22Rv1 (cell line): ENCODE data around the gene LSP1.

ENCODE experiments used
- CTCF ChIP-seq: fragments of 450-650 bp; IDR thresholded peaks from 2 replicates; pipeline ENCODE4 v1.5.1; 2017; ENCODE audit warnings: mild to moderate bottlenecking
- ZFX ChIP-seq: fragments of 450-650 bp; IDR thresholded peaks from 2 replicates; pipeline ENCODE4 v1.6.1; 2017; ENCODE audit warnings: antibody characterized with exemption, borderline replicate concordance

GRCh38 chr11:1880746-1881441 lies 28.0 kb downstream of the LSP1 start:
- TF ChIP-seq CTCF, result no peak
- TF ChIP-seq ZFX, result no peak
